MCF 10A (cell line): ENCODE measurements around the gene PPP2R5C. TPM values are rescaled to one million over a fixed set of nuclear protein-coding genes. Genes with fewer than 3 reads are reported as not detected.

Source experiments
- BruUV-seq: library from RNA; stranded (reverse); fragments of 400-500 nt; replicated peaks from 2 replicates; lab custom pipeline; 2021; lab: Mats Ljungman, UMichigan
- CTCF ChIA-PET: fragments of 300-600 bp; sonication (Branson Sonifier 250); formaldehyde crosslinking; extraction: SDS; loops from one replicate; lab custom pipeline; 2021; ENCODE audit warnings: antibody characterized with exemption, inconsistent platforms; lab: Yijun Ruan, JAX
- POLR2A ChIA-PET: fragments of 300-600, 350-650 bp; sonication (Branson Sonifier 250); formaldehyde crosslinking; extraction: SDS; loops from one replicate; lab custom pipeline; 2020; ENCODE audit warnings: antibody characterized with exemption, inconsistent platforms; lab: Yijun Ruan, JAX
- DNase-seq: peaks from one replicate; pipeline ENCODE4 v3.0.0-alpha.2; 2018; ENCODE audit not compliant: unreplicated experiment
- H3K27ac Mint-ChIP-seq: one replicate; pipeline ENCODE4 v1.8.0; 2022; ENCODE audit warnings: mild to moderate bottlenecking, low read depth, mixed read lengths; ENCODE audit not compliant: unreplicated experiment
- H3K27me3 Mint-ChIP-seq: one replicate; pipeline ENCODE4 v1.8.0; 2022; ENCODE audit warnings: mixed read lengths; ENCODE audit not compliant: insufficient read depth, unreplicated experiment
- H3K36me3 Mint-ChIP-seq: one replicate; pipeline ENCODE4 v1.8.0; 2022; ENCODE audit warnings: mild to moderate bottlenecking, moderate library complexity, mixed read lengths; ENCODE audit not compliant: insufficient read depth, unreplicated experiment
- H3K4me1 Mint-ChIP-seq: one replicate; pipeline ENCODE4 v1.8.0; 2022; ENCODE audit warnings: mixed read lengths; ENCODE audit not compliant: insufficient read depth, unreplicated experiment
- H3K4me3 Mint-ChIP-seq: one replicate; pipeline ENCODE4 v1.8.0; 2022; ENCODE audit warnings: mild to moderate bottlenecking, moderate library complexity, mixed read lengths; ENCODE audit not compliant: unreplicated experiment
- H3K9me3 Mint-ChIP-seq: one replicate; pipeline ENCODE4 v1.8.0; 2022; ENCODE audit warnings: mixed read lengths; ENCODE audit not compliant: unreplicated experiment
- intact Hi-C: fragments of 100-400 bp; cut with micrococcal nuclease; formaldehyde crosslinking; loops from 2 replicates; pipeline ENCODE4 v1.14.1; 2022
- total RNA-seq: library from RNA; stranded (reverse); gene quantifications from 2 replicates; pipeline ENCODE4 v1.2.3, GENCODE V29; 2022
- TF ChIP-seq, protein P1 (sequence below): fragments of 200-600 bp; IDR thresholded peaks from one replicate; pipeline ENCODE4 v1.8.0; 2022; ENCODE audit warnings: antibody characterized with exemption, mild to moderate bottlenecking; ENCODE audit not compliant: unreplicated experiment

PPP2R5C gene
- total RNA-seq, 1 experiment from 2014 or later = 118 TPM

- ChIA-PET CTCF (interaction anchor here (0.6 to 1.7 kb wide), 6 partner anchors 8 to 520 kb away, joined by 3 to 10 read pairs (median 4); no protein-coding TSS in a partner anchor), POLR2A (interaction anchor here (0.7 to 2.8 kb wide), 18 partner anchors 8 to 1025 kb away, joined by 3 to 32 read pairs (median 3); no protein-coding TSS in a partner anchor)
- TF ChIP-seq, protein P1, sequence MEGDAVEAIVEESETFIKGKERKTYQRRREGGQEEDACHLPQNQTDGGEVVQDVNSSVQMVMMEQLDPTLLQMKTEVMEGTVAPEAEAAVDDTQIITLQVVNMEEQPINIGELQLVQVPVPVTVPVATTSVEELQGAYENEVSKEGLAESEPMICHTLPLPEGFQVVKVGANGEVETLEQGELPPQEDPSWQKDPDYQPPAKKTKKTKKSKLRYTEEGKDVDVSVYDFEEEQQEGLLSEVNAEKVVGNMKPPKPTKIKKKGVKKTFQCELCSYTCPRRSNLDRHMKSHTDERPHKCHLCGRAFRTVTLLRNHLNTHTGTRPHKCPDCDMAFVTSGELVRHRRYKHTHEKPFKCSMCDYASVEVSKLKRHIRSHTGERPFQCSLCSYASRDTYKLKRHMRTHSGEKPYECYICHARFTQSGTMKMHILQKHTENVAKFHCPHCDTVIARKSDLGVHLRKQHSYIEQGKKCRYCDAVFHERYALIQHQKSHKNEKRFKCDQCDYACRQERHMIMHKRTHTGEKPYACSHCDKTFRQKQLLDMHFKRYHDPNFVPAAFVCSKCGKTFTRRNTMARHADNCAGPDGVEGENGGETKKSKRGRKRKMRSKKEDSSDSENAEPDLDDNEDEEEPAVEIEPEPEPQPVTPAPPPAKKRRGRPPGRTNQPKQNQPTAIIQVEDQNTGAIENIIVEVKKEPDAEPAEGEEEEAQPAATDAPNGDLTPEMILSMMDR = no peak
- Mint-ChIP-seq H3K4me3 (peak overlapping the region; percentile 76), H3K4me1 (peaks cover 20% of the 10 kb centered on the region), H3K9me3 (peaks cover 6% of the 10 kb centered on the region), H3K27me3 (no peaks in the 10 kb centered on the region), H3K36me3 (peaks cover 38% of the 10 kb centered on the region), H3K27ac (no peak overlapping the region)
- BruUV-seq = no TSS peak
- intact Hi-C loops = loop anchor here (5.0 kb wide), 1 partner anchor 40 kb away; no protein-coding TSS in a partner anchor
- no peak for DNase-seq
These were observed 1.1 kb downstream of the PPP2R5C start for GRCh38 chr14:101762530-101763101.

DNA sequence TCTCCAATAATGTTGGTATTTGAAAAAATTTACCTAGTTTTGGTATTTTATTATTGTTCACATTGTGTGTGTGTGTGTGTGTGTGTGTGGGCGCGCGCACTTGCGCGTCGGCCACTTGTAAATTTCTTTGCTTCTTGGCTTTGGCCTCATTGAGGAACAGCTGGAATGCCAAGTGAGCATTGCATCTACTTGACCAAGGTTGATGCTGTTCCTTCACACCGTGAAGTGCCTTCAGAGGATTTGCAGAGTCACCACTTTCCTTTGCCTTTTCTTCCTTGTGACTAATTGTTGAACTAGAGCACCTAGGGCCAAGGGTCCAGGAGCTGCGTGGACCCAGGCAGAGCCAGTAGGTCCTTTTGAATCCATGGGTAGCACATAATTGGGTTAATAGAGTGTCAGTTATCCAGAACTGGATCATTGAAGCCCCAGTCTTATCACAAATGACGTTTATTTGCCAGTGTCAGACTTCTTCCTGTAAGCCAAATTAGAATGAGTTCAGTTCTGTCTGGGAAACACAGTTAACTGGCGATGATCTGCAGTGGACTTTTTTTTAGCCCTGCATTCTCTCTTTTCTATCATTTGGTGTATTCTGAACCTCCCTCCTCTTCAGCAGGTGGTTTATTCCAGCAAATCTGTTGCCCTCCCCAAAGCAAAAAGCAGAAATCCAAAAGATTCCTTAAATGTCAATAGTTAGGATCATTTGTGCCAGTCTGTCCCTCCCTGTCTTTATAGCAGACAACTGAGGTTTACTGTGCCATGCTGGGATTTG lies 2.6 kb downstream of the PPP2R5C start:
- Mint-ChIP-seq H3K36me3 (peaks cover 41% of the 10 kb centered on the region), H3K4me1 (peaks cover 20% of the 10 kb centered on the region), H3K4me3 (no peak overlapping the region), H3K9me3 (peaks cover 2% of the 10 kb centered on the region), H3K27ac (no peak overlapping the region), H3K27me3 (no peaks in the 10 kb centered on the region)
- POLR2A ChIA-PET = interaction anchor here (0.8 to 2.8 kb wide), 4 partner anchors 33 to 184 kb away, joined by 3 to 32 read pairs (median 6); no protein-coding TSS in a partner anchor
- intact Hi-C loops = loop anchor here (5.0 kb wide), 1 partner anchor 42 kb away; no protein-coding TSS in a partner anchor
- DNase-seq = no peak
- TSS peak; percentile 19 for BruUV-seq
- CTCF ChIA-PET = interaction anchor here (1.3 kb wide), 1 partner anchor 57 kb away, joined by 5 read pairs; no protein-coding TSS in a partner anchor
- TF ChIP-seq, protein P1 = no peak

DNA sequence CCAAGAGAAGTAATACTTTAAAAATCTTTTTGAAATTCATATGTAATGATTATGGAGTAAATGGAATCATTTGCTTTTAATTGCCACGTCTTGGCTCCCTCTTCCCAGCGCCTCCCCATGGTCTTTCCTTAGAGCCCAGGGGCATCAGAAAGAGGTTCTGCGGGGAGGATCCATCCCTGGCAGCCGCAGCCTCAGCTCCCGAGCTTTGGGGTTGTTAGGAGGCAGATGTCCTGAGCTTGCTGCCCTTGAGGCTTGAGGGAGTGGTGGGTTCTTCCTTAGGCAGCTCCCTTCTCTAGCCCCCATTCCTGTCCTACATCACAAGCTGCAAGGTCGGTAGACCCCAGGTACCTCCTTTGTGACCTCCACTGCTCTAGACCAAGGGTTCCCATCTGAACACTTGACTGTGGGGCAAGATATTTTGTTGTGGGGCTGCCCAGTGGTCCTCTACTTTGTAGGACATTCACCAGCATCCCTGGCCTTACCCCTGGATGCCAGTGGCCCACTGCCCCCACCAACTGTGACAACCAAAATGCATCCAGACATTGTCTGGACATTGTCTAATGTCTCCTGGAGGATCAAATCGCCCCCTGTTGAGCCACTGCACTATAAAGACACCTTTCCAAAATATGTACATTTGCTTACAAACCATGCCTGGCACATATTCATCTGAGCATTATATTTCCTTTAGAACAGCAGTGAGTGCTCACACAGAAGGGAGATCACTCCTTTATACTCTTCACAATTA lies 6.3 kb downstream of the PPP2R5C start:
- TF ChIP-seq, protein P1 = no peak
- DNase-seq = no peak
- intact Hi-C loops = no loop called here
- no peak overlapping the region for H3K4me3 Mint-ChIP-seq
- no TSS peak for BruUV-seq
- no peaks in the 10 kb centered on the region for H3K27me3 Mint-ChIP-seq
- CTCF ChIA-PET = no interaction called here
- POLR2A ChIA-PET = interaction anchor here (0.8 to 2.1 kb wide), 4 partner anchors 37 to 180 kb away, joined by 3 to 7 read pairs (median 6); no protein-coding TSS in a partner anchor
- H3K4me1 Mint-ChIP-seq = peaks cover 18% of the 10 kb centered on the region
- H3K36me3 Mint-ChIP-seq = peaks cover 30% of the 10 kb centered on the region
- H3K9me3 Mint-ChIP-seq = no peaks in the 10 kb centered on the region
- H3K27ac Mint-ChIP-seq = peak overlapping the region; percentile 54
